Measurements from ENCODE around the gene CELSR1. TPM values are rescaled to one million over a fixed set of nuclear protein-coding genes. Genes with fewer than 3 reads are reported as not detected.
A peak's percentile ranks its signal among the peaks of the same experiment; 100 is the strongest.

The CELSR1 gene
- total RNA-seq, 1 donor from 2014 or later = 16.0 TPM

- Mint-ChIP-seq H3K36me3 (ENCODE audit: unreplicated experiment) (no peaks in the 10 kb centered on the region), H3K9me3 (ENCODE audit: unreplicated experiment) (no peaks in the 10 kb centered on the region), H3K4me3 (ENCODE audit: unreplicated experiment) (no peak overlapping the region), H3K27me3 (ENCODE audit: unreplicated experiment) (no peaks in the 10 kb centered on the region), H3K4me1 (ENCODE audit: unreplicated experiment) (peaks cover 39% of the 10 kb centered on the region), H3K27ac (ENCODE audit: unreplicated experiment) (no peak overlapping the region)
- no peak for DNase-seq (ENCODE audit: extremely low spot score, unreplicated experiment)
- no peak for TF ChIP-seq CTCF (IDR thresholded peaks at IDR 0.05)
Observed at GRCh38 chr22:46499805-46500189, 37.6 kb downstream of the CELSR1 start.

- no peak overlapping the region for H3K4me3 Mint-ChIP-seq (ENCODE audit: unreplicated experiment)
- no peak overlapping the region for H3K27ac Mint-ChIP-seq (ENCODE audit: unreplicated experiment)
- no peaks in the 10 kb centered on the region for H3K36me3 Mint-ChIP-seq (ENCODE audit: unreplicated experiment)
- no peaks in the 10 kb centered on the region for H3K9me3 Mint-ChIP-seq (ENCODE audit: unreplicated experiment)
- DNase-seq (ENCODE audit: extremely low spot score, unreplicated experiment) = no peak
- no peak for TF ChIP-seq CTCF (IDR thresholded peaks at IDR 0.05)
- H3K4me1 Mint-ChIP-seq (ENCODE audit: unreplicated experiment) = peaks cover 10% of the 10 kb centered on the region
- no peaks in the 10 kb centered on the region for H3K27me3 Mint-ChIP-seq (ENCODE audit: unreplicated experiment)
Observed at GRCh38 chr22:46491946-46492345, 45.5 kb downstream of the CELSR1 start.

- Mint-ChIP-seq H3K27me3 (ENCODE audit: unreplicated experiment) (no peaks in the 10 kb centered on the region), H3K27ac (ENCODE audit: unreplicated experiment) (no peak overlapping the region), H3K9me3 (ENCODE audit: unreplicated experiment) (no peaks in the 10 kb centered on the region), H3K4me1 (ENCODE audit: unreplicated experiment) (peaks cover 12% of the 10 kb centered on the region), H3K36me3 (ENCODE audit: unreplicated experiment) (no peaks in the 10 kb centered on the region), H3K4me3 (ENCODE audit: unreplicated experiment) (no peak overlapping the region)
- no peak for TF ChIP-seq CTCF (IDR thresholded peaks at IDR 0.05)
- no peak for DNase-seq (ENCODE audit: extremely low spot score, unreplicated experiment)
Observed at GRCh38 chr22:46490538-46490937, 46.9 kb downstream of the CELSR1 start.

- no peak for DNase-seq (ENCODE audit: extremely low spot score, unreplicated experiment)
- Mint-ChIP-seq H3K9me3 (ENCODE audit: unreplicated experiment) (peaks cover 4% of the 10 kb centered on the region), H3K27ac (ENCODE audit: unreplicated experiment) (no peak overlapping the region), H3K36me3 (ENCODE audit: unreplicated experiment) (no peaks in the 10 kb centered on the region), H3K4me3 (ENCODE audit: unreplicated experiment) (no peak overlapping the region), H3K27me3 (ENCODE audit: unreplicated experiment) (no peaks in the 10 kb centered on the region), H3K4me1 (ENCODE audit: unreplicated experiment) (peaks cover 28% of the 10 kb centered on the region)
- no peak for TF ChIP-seq CTCF (IDR thresholded peaks at IDR 0.05)
Observed at GRCh38 chr22:46486996-46487717, 50.3 kb downstream of the CELSR1 start.

GRCh38 chr22:46484861-46485595 lies 52.4 kb downstream of the CELSR1 start:
- H3K36me3 Mint-ChIP-seq (ENCODE audit: unreplicated experiment) = no peaks in the 10 kb centered on the region
- peaks cover 3% of the 10 kb centered on the region for H3K27me3 Mint-ChIP-seq (ENCODE audit: unreplicated experiment)
- peaks cover 4% of the 10 kb centered on the region for H3K9me3 Mint-ChIP-seq (ENCODE audit: unreplicated experiment)
- H3K4me1 Mint-ChIP-seq (ENCODE audit: unreplicated experiment) = peaks cover 30% of the 10 kb centered on the region
- TF ChIP-seq CTCF (IDR thresholded peaks at IDR 0.05) = no peak
- no peak for DNase-seq (ENCODE audit: extremely low spot score, unreplicated experiment)
- no peak overlapping the region for H3K4me3 Mint-ChIP-seq (ENCODE audit: unreplicated experiment)
- H3K27ac Mint-ChIP-seq (ENCODE audit: unreplicated experiment) = peak overlapping the region; percentile 71
